NB4 (cell line): ENCODE data around the gene CNPY2.
"Not testable (repeated sequence)": the region's sequence is repeated elsewhere in the genome, so short reads cannot be mapped to it uniquely, and the experiment has no call there.

Experiments
- DNase-seq: peaks from one replicate; pipeline ENCODE4 v3.0.0; 2010; ENCODE audit warnings: low read depth
- H3K4me3 ChIP-seq: one replicate; pipeline ENCODE4 v1.5.1; 2011; ENCODE audit warnings: mild to moderate bottlenecking, low read depth, low read length, moderate library complexity
- CTCF ChIP-seq: IDR thresholded peaks from one replicate; pipeline ENCODE4 v1.5.1; 2012; ENCODE audit warnings: low read depth, low read length
- MAX ChIP-seq: IDR thresholded peaks from 2 replicates; pipeline ENCODE4 v1.6.1; 2011; ENCODE audit warnings: low read depth, low read length
- MYC ChIP-seq: IDR thresholded peaks from 2 replicates; pipeline ENCODE4 v1.6.1; 2011; ENCODE audit warnings: low read depth, low read length
- POLR2A ChIP-seq: IDR thresholded peaks from 2 replicates; pipeline ENCODE4 v1.6.1; 2011; ENCODE audit warnings: mild to moderate bottlenecking; ENCODE audit not compliant: insufficient read length; ENCODE audit errors: extremely low read depth

The CNPY2 gene

GRCh38 chr12:56351325-56351724, 35.5 kb upstream of the CNPY2 start:
- no peak overlapping the region for H3K4me3 ChIP-seq
- no peak for DNase-seq
- TF ChIP-seq MYC (no peak), POLR2A (no peak), CTCF (no peak), MAX (no peak)

- no peak overlapping the region for H3K4me3 ChIP-seq
- TF ChIP-seq MAX (no peak), MYC (no peak), CTCF (no peak), POLR2A (no peak)
- DNase-seq: no peak
Measured at GRCh38 chr12:56350662-56351061, 34.9 kb upstream of the CNPY2 start.

- DNase-seq: no peak
- no peak overlapping the region for H3K4me3 ChIP-seq
- TF ChIP-seq MAX: no peak
- TF ChIP-seq CTCF: no peak
- TF ChIP-seq POLR2A: no peak
- no peak for TF ChIP-seq MYC
Measured at GRCh38 chr12:56348776-56349175, 33.0 kb upstream of the CNPY2 start.

GRCh38 chr12:56347255-56347654, 31.5 kb upstream of the CNPY2 start:
- not testable (repeated sequence) for DNase-seq, H3K4me3 ChIP-seq

GRCh38 chr12:56346675-56347074, 30.9 kb upstream of the CNPY2 start:
- H3K4me3 ChIP-seq: no peak overlapping the region
- TF ChIP-seq CTCF (peak; percentile 32), MAX (no peak)
- DNase-seq: peak; percentile 39

GRCh38 chr12:56342290-56342689, 26.5 kb upstream of the CNPY2 start:
- DNase-seq, H3K4me3 ChIP-seq: not testable (repeated sequence)

GRCh38 chr12:56341616-56342015, 25.8 kb upstream of the CNPY2 start:
- no peak for TF ChIP-seq MAX
- TF ChIP-seq CTCF: no peak
- no peak for TF ChIP-seq MYC
- no peak for TF ChIP-seq POLR2A
- no peak overlapping the region for H3K4me3 ChIP-seq
- DNase-seq: no peak
